ENCODE measurements around the gene ADGRG2.
"Not testable (repeated sequence)": the region's sequence is repeated elsewhere in the genome, so short reads cannot be mapped to it uniquely, and the experiment has no call there.

ADGRG2 gene

GRCh38 chrX:19100586-19100985, 21.7 kb downstream of the ADGRG2 start:
- no peak for DNase-seq (ENCODE audit: insufficient read length, low spot score)
- no peak for TF ChIP-seq POLR2A (IDR thresholded peaks at IDR 0.05; ENCODE audit: low read depth, low read length)
- no peak for FAIRE-seq

GRCh38 chrX:19097553-19098283, 24.6 kb downstream of the ADGRG2 start:
- no peak for TF ChIP-seq POLR2A (IDR thresholded peaks at IDR 0.05; ENCODE audit: low read depth, low read length)
- no peak for FAIRE-seq
- DNase-seq (ENCODE audit: insufficient read length, low spot score) = no peak

- FAIRE-seq (no peak), DNase-seq (ENCODE audit: insufficient read length, low spot score) (no peak)
- no peak for TF ChIP-seq POLR2A (IDR thresholded peaks at IDR 0.05; ENCODE audit: low read depth, low read length)
Observed at GRCh38 chrX:19096586-19096985, 25.7 kb downstream of the ADGRG2 start.

GRCh38 chrX:19094654-19095053, 27.6 kb downstream of the ADGRG2 start:
- FAIRE-seq (no peak), DNase-seq (ENCODE audit: insufficient read length, low spot score) (no peak)
- TF ChIP-seq POLR2A (IDR thresholded peaks at IDR 0.05; ENCODE audit: low read depth, low read length) = no peak

GRCh38 chrX:19091596-19091995, 30.7 kb downstream of the ADGRG2 start:
- no peak for DNase-seq (ENCODE audit: insufficient read length, low spot score)
- no peak for FAIRE-seq
- no peak for TF ChIP-seq POLR2A (IDR thresholded peaks at IDR 0.05; ENCODE audit: low read depth, low read length)

GRCh38 chrX:19089555-19090040, 32.7 kb downstream of the ADGRG2 start:
- DNase-seq (ENCODE audit: insufficient read length, low spot score) (no peak), FAIRE-seq (no peak)
- TF ChIP-seq POLR2A (IDR thresholded peaks at IDR 0.05; ENCODE audit: low read depth, low read length) = no peak

- DNase-seq (ENCODE audit: insufficient read length, low spot score) (no peak), FAIRE-seq (no peak)
- no peak for TF ChIP-seq POLR2A (IDR thresholded peaks at IDR 0.05; ENCODE audit: low read depth, low read length)
Observed at GRCh38 chrX:19086102-19086772, 36.0 kb downstream of the ADGRG2 start.

GRCh38 chrX:19085666-19086065, 36.6 kb downstream of the ADGRG2 start:
- TF ChIP-seq POLR2A (IDR thresholded peaks at IDR 0.05; ENCODE audit: low read depth, low read length) = no peak
- FAIRE-seq (no peak), DNase-seq (ENCODE audit: insufficient read length, low spot score) (no peak)

- DNase-seq (ENCODE audit: insufficient read length, low spot score) (no peak), FAIRE-seq (no peak)
- no peak for TF ChIP-seq POLR2A (IDR thresholded peaks at IDR 0.05; ENCODE audit: low read depth, low read length)
Observed at GRCh38 chrX:19075754-19076153, 46.5 kb downstream of the ADGRG2 start.

GRCh38 chrX:19072372-19072771, 49.9 kb downstream of the ADGRG2 start:
- DNase-seq (ENCODE audit: insufficient read length, low spot score) (no peak), FAIRE-seq (no peak)
- no peak for TF ChIP-seq POLR2A (IDR thresholded peaks at IDR 0.05; ENCODE audit: low read depth, low read length)

GRCh38 chrX:19070555-19070994, 51.7 kb downstream of the ADGRG2 start:
- DNase-seq (ENCODE audit: insufficient read length, low spot score) (no peak), FAIRE-seq (no peak)
- no peak for TF ChIP-seq POLR2A (IDR thresholded peaks at IDR 0.05; ENCODE audit: low read depth, low read length)

GRCh38 chrX:19066987-19067386, 55.3 kb downstream of the ADGRG2 start:
- not testable (repeated sequence) for FAIRE-seq; DNase-seq (ENCODE audit: insufficient read length, low spot score)

- no peak for FAIRE-seq
- no peak for TF ChIP-seq POLR2A (IDR thresholded peaks at IDR 0.05; ENCODE audit: low read depth, low read length)
- no peak for DNase-seq (ENCODE audit: insufficient read length, low spot score)
Observed at GRCh38 chrX:19065535-19065934, 56.7 kb downstream of the ADGRG2 start.

- FAIRE-seq (no peak), DNase-seq (ENCODE audit: insufficient read length, low spot score) (no peak)
- no peak for TF ChIP-seq POLR2A (IDR thresholded peaks at IDR 0.05; ENCODE audit: low read depth, low read length)
Observed at GRCh38 chrX:19064175-19064574, 58.1 kb downstream of the ADGRG2 start.

GRCh38 chrX:19063030-19063429, 59.2 kb downstream of the ADGRG2 start:
- peak; percentile 6 for DNase-seq (ENCODE audit: insufficient read length, low spot score)
- FAIRE-seq = no peak
- no peak for TF ChIP-seq POLR2A (IDR thresholded peaks at IDR 0.05; ENCODE audit: low read depth, low read length)

Measured in H54 (cell line).